H7 (cell line): ENCODE data around the gene SPO11. TPM values are rescaled to one million over a fixed set of nuclear protein-coding genes. Genes with fewer than 3 reads are reported as not detected.

ENCODE experiments used
- DNase-seq: peaks from one replicate; pipeline ENCODE4 v3.0.0; 2012
- H3K27me3 ChIP-seq: 2 replicates; pipeline ENCODE4 v1.6.0; 2011; ENCODE audit warnings: mild to moderate bottlenecking, low read length; ENCODE audit not compliant: control insufficient read depth, insufficient read depth
- H3K36me3 ChIP-seq: replicated peaks from 2 replicates; pipeline ENCODE4 v1.5.1; 2011; ENCODE audit warnings: low read length; ENCODE audit not compliant: control insufficient read depth, insufficient read depth
- H3K4me3 ChIP-seq: 2 replicates; pipeline ENCODE4 v1.5.1; 2011; ENCODE audit warnings: low read depth, mild to moderate bottlenecking, control low read depth, low read length, moderate library complexity; ENCODE audit not compliant: insufficient read depth
- total RNA-seq: library from RNA; depleted of rRNA; stranded (reverse); fragments of >200 nt; shearing (Covaris generic); gene quantifications from 2 replicates; pipeline ENCODE4 v1.2.3, GENCODE V29; 2014

The SPO11 gene
- total RNA-seq, 1 experiment from 2014 or later = not detected

DNA sequence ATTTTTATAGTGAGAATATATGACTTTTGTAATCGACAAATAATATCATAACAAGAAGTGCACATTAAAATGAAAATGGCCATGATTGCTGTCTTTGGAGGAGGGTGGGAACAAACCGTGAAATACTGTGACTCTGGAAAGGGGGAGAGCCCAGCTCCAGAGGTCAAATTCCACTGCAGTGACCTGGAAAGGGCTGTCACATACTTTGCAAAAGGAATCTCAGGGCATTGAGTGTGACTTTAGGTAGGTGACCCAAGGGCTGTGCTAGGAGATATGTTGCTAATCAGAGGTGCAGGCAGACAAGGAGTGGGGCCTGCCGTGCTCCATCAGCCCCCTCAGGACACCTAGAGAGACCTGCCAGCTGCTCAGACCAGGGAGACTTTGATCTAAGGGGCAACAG lies 35.1 kb upstream of the SPO11 start:
- no peaks in the 10 kb centered on the region for H3K27me3 ChIP-seq
- no peak for DNase-seq

DNA sequence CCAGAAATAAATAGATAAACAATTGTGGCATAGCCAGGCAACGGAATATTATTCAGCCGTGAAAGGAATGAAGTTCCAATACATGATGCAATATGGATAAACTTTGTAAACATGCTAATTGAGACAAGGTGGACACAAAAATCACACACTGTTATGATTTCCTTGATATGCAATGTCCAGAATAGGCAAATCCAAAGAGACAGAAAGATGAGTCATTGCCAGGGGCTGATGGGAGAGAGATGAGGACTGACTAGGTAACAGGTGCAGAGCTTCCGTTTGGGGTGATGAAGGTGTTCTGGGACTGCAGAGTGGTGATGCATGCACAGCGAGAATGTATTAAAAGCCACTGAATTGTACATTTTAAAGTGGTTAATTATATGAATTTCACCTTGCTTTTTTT lies 31.1 kb upstream of the SPO11 start:
- no peak overlapping the region for H3K4me3 ChIP-seq
- DNase-seq = no peak
- no peaks in the 10 kb centered on the region for H3K27me3 ChIP-seq
- H3K36me3 ChIP-seq = no peaks in the 10 kb centered on the region

More for the DNA sequence above, 35.1 kb upstream of the SPO11 start:
- Histone ChIP-seq H3K4me3 (no peak overlapping the region), H3K36me3 (no peaks in the 10 kb centered on the region)

DNA sequence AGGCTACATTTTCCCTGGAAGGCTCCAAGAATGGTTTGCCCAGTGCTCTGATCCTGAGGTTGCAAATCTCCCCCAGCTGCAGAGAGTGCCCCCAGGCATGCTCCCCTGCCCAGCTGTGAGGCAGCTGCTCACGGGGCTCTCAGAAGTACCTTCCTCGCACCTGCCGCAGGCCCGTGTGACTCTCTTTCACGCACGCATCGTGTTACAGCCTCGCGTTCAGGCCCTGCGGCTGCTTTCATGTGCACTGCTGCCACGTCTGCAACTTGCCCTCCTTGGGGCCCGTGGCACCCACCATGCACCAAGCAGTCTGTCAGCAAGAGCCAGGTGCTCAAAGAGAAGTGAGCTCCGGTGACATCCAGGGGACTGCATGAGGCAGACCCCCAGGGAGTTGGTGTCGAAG lies 28.6 kb upstream of the SPO11 start:
- no peak for DNase-seq
- no peak overlapping the region for H3K4me3 ChIP-seq
- no peaks in the 10 kb centered on the region for H3K36me3 ChIP-seq
- H3K27me3 ChIP-seq = no peaks in the 10 kb centered on the region

DNA sequence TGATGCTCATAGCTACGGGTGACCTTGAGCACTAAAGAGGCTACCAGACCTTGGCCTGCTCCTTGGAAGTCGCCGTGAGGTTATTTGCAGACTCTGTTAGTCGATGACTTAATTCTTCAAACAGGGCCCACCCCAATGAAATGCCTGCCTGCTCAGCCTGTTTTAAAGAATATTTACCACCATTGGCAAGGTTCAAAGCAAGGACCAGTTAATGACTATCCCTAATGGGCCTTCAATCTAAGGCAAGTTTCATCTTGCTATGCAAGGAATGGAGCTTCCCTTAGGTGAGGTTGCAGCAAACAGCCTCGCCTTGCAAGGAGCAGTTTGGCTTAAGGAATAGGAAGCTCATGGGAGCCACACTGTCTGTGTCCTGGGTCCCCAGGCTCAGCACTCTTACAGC lies 22.9 kb upstream of the SPO11 start:
- Histone ChIP-seq H3K4me3 (no peak overlapping the region), H3K27me3 (no peaks in the 10 kb centered on the region), H3K36me3 (no peaks in the 10 kb centered on the region)
- no peak for DNase-seq

DNA sequence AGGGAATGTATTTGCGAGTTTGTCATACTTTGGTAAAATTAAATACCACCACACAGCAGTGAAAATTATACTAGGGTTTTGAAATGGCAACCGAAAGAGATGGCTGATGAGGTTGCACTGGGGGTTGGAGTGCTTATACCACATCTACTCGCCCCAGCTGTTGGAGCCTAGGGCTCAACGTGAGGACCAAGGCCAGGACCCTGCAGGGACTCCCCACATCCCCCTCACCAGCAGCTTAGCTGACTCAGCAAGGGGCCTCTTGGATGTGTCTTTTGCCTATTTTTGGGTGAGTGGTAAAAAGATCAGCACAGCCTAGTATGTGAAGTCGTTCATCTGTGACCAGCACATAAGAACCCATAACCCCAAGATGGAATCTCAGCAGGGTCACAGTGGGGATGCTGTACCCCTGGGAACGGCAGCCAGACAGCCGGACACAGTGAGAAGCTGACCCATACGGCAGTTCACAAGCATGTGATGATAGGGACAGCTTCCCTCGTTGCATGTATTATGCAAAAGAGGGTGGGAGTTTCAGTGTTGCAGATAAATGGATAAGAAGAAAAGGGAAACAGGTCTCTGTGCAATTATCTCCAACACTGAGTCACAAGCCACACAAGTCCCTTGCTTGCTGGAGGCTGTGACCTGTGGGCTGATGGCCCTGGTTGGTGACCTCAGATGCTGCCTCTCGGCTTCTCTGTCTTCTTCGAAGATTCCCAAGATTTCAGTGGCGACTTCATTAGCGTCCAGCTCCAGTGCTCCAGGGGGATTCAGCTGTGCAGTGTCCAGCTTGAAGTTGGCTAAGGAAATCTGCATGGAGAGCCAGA lies 20.9 kb upstream of the SPO11 start:
- DNase-seq = no peak

DNA sequence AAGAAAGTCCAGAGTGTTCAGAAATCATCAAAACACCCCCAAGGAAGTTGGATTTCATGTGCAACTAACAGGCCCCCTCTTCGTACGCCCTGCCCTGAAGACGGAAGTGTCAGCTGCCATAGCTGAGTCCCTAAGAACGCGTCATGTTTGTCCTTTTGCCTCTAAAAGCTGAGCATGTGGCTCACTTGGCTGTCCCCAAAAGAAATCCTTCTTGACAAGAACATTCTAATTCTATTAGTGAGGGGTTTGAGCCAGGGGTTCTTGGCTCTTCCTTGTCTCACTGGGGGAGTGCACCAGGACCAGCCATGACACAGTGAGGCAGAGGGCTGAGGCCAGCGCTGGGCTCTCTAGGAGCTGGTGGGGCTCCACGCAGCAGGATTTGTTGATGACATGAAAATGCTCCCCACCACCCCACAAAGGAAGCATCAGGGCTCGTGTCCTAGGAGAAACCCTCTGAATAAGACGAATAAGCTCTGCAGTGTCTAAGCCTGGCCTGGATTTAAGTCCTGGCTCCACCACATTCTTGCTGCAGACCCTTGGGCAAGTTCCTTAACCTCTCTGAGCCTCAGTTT lies 20.0 kb upstream of the SPO11 start:
- no peaks in the 10 kb centered on the region for H3K36me3 ChIP-seq
- no peaks in the 10 kb centered on the region for H3K27me3 ChIP-seq
- H3K4me3 ChIP-seq = no peak overlapping the region
- DNase-seq = no peak

More for the DNA sequence above, 20.9 kb upstream of the SPO11 start:
- Histone ChIP-seq H3K4me3 (no peak overlapping the region), H3K27me3 (no peaks in the 10 kb centered on the region), H3K36me3 (no peaks in the 10 kb centered on the region)

DNA sequence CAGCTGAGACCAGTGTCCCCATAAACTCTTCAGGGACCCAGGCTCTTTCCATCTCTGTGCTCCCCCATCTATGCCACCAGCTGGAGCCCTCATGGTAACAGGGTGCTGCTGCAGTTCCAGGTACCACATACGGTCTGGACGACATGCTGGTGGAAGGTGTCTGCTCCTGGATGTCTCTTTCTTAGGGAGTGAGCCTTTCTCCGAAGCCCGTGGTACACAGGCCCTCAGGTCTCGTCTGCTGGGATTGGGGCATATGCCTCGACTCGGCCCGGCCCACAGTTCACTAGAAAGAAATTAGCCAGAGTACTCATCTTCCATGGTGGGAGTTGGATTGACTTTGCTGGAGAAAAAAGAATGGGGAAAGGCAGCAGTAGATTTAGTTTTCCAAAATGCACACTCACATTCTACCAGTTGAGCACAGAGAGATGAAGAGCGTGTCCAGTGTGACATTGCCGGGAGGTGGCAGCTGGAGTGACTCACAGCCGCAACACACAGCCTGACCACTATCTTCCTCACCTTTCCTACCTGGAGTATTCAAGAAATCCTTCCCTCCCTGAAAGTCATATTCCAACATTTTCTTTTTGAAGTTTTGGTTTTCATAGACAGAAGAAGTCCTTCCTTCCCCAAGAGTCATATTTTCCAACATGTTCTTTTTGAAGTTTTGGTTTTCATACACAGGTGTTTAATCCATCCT lies 18.6 kb upstream of the SPO11 start:
- H3K27me3 ChIP-seq = no peaks in the 10 kb centered on the region
- H3K36me3 ChIP-seq = no peaks in the 10 kb centered on the region
- H3K4me3 ChIP-seq = no peak overlapping the region
- DNase-seq = no peak

DNA sequence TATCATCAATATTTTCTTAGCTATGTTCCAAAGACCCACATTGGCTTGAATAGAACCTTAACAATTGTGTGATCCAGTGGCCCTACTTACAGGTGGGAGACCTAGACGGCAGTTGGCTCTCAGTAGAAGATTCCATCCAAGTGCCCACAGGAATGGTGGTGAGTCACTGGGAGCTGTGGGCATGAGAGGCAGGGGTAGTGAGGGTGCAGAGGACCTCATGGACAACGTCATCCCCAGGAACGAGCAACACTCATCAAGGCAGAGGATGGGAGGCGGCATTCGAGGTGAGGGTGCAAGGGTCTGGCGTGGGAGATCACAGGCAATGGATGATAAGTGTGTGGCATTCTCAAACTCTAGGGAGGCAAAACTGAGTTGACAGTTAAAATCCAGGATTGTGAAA lies 17.5 kb upstream of the SPO11 start:
- H3K36me3 ChIP-seq = no peaks in the 10 kb centered on the region
- DNase-seq = no peak
- no peak overlapping the region for H3K4me3 ChIP-seq
- H3K27me3 ChIP-seq = no peaks in the 10 kb centered on the region

DNA sequence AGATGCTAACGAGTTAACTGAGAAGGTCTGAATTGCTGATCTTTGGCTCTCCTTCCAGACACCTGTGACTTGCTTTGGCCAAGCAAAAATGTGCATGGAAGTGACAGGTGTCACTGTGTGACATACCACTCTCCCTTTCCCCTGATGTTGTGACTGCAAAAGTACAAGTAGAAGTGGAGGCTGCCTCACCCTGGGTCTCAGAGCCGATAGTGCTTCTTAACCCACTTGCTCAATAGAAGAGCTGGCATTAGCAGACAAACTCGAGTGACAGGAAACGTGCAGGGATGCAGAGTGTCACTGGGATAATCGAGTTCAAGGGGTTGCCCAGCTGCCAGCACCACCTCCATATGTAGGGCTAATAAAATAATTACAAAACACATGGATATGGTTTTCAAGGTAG lies 16.4 kb upstream of the SPO11 start:
- Histone ChIP-seq H3K36me3 (no peaks in the 10 kb centered on the region), H3K4me3 (no peak overlapping the region), H3K27me3 (no peaks in the 10 kb centered on the region)
- no peak for DNase-seq

DNA sequence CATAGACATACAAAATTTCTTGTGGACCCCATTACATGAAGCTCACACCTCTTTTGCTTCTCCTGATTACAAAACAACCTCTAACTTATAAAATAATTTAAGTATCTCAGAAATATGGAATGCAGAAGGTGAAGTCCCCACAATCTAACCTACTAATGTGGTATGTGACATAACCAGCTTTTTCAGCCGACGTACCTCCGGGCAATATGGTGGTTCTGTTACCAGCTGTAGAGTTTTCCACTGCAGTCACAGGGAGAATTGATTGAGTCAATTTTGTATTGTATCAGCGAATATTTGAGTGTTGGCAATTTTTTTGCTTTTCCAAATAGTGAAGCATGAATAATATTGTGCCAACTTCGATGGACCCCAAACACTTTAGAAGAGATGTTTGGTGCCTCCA lies 15.7 kb upstream of the SPO11 start:
- DNase-seq = no peak
- Histone ChIP-seq H3K4me3 (no peak overlapping the region), H3K27me3 (no peaks in the 10 kb centered on the region)

DNA sequence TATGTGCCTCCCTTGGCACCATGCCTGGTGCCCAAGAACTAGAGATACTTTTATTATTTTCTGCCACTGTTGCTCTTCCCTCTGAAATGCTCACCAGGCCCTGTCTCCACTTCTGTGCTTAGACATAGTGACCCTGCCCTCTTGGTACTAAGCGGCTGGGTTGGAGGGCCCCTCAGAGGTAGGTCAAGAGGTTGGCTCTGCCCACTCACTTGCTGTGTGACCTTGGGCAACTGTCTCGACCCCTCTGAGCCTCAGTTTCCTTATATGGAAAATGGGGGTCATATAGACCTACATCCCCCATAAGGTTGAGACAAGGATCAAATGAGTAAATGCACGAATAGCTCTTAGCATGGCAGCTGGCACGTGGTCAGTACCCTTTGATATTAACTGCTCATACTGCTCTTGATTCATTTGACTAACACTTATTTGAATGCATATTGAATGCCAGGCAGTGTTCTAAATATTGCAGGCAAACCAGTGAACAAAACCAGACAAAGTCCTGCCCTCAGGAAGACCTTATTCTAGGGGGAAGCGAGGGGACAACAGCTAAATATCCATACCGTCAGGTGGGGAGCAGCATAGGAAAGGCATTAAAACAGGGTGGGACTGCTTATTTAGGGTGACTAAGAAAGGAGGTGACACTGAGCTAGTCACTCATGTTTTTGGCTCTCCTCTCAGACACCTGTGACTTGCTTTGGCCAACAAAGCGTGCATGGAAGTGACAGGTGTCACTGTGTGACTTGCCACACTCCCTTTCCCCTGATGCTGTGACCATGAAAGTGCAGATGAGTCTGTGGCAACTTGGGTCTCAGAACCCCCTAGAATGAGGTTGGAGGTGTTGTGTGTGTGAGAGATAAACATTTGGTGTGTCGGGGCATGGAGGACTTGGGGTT lies 14.3 kb upstream of the SPO11 start:
- H3K27me3 ChIP-seq = no peaks in the 10 kb centered on the region

More for the DNA sequence above, 15.7 kb upstream of the SPO11 start:
- H3K36me3 ChIP-seq = no peaks in the 10 kb centered on the region

DNA sequence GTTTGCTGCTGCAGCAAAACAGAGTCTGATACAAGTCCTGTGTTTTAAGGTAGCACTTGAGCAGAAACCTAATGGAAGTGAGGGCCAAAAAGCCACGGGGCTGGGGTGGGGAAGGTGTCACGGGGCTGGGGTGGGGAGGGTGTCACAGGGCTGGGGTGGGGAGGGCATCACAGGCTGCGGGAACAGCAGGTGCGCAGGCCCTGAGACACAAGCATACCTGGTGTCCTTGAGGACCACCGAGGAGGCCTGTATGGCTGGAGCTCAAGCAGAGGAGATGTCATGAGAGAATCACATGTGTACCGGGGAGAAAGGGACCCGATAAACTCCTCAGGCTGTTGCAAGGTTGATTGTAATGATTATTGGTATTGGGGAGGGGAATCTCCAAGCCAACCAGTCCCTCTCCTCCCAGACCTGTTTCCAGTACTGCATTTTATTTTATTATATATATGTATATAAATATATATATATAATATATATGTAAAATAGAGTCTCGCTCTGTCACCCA lies 13.6 kb upstream of the SPO11 start:
- Histone ChIP-seq H3K4me3 (no peak overlapping the region), H3K36me3 (no peaks in the 10 kb centered on the region), H3K27me3 (no peaks in the 10 kb centered on the region)
- DNase-seq = no peak

More for the DNA sequence above, 14.3 kb upstream of the SPO11 start:
- DNase-seq = no peak
- no peak overlapping the region for H3K4me3 ChIP-seq
- H3K36me3 ChIP-seq = no peaks in the 10 kb centered on the region

DNA sequence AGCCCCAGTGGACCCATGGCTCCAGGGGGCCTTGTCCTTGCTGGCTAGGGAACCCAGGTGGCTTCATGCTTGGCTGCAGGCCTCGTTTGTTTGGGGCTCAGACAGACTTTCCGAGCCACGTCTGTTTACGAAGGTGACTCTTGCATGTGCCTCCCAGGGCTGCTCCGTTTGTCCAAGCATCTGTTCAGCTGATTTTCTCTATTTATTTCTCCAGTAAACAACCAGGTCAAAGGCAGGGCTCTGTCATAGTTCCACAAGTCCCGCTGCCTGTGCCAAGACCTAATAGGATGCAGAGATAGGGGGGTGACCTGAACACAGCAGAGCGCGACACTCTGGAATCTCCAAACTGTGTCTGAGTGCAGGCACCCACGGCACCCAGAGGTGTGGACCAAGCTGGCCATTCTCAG lies 12.8 kb upstream of the SPO11 start:
- Histone ChIP-seq H3K4me3 (no peak overlapping the region), H3K36me3 (no peaks in the 10 kb centered on the region), H3K27me3 (no peaks in the 10 kb centered on the region)
- DNase-seq = no peak

DNA sequence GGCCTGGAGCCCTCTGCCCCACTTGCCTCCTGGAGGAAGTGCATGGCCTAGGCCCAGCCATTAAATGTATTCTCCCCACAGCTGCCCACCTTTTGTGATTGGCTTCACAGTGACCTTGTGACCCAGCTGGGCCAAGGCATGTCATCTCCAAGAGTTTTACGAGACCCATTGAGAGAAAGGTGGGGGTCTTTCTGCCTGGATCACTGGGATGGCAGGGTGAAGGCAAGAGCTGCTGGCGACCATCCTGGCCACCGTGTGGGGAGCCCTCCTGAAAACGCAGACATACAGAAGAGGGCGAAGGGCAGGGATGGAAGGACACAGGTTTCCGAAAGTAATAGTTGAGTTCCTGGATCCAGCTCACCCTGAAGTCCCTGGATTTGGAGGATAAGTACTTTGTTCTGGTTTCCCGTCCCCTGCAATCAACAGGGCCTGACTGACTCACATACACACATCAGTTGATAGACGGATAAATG lies 12.3 kb upstream of the SPO11 start:
- no peaks in the 10 kb centered on the region for H3K36me3 ChIP-seq
- no peaks in the 10 kb centered on the region for H3K27me3 ChIP-seq

More for the DNA sequence above, 12.3 kb upstream of the SPO11 start:
- no peak for DNase-seq
- H3K4me3 ChIP-seq = no peak overlapping the region
